H1 (cell line): ENCODE measurements around the gene ATP6V1F. TPM values are rescaled to one million over a fixed set of nuclear protein-coding genes. Genes with fewer than 3 reads are reported as not detected.

Experiments
- ASH2L ChIP-seq: fragments of 200-600, 300-600 bp; sonication (generic); IDR thresholded peaks from one replicate; pipeline ENCODE4 v1.7.1; 2017; ENCODE audit warnings: low read length
- ATF2 ChIP-seq: IDR thresholded peaks from 2 replicates; pipeline ENCODE4 v1.6.1; 2012; ENCODE audit warnings: low read length, inconsistent platforms
- ATF3 ChIP-seq: IDR thresholded peaks from 2 replicates; pipeline ENCODE4 v1.6.1; 2011; ENCODE audit warnings: low read depth, mild to moderate bottlenecking, low read length; ENCODE audit not compliant: insufficient read depth
- RXRA ChIP-seq: IDR thresholded peaks from 2 replicates; pipeline ENCODE4 v1.6.1; 2011; ENCODE audit warnings: low read depth, mild to moderate bottlenecking, low read length, moderate library complexity; ENCODE audit not compliant: insufficient read depth
- SP1 ChIP-seq: IDR thresholded peaks from 2 replicates; pipeline ENCODE4 v1.6.1; 2011; ENCODE audit warnings: low read depth, low read length
- SRF ChIP-seq: IDR thresholded peaks from 2 replicates; pipeline ENCODE4 v1.6.1; 2011; ENCODE audit warnings: mild to moderate bottlenecking, low read depth, low read length, moderate library complexity
- polyA plus RNA-seq, 7 experiments: library from polyadenylated mRNA; depleted of rRNA in 3 of 7; stranded (reverse) in 5 of 7; unstranded in 2 of 7; fragments of >200 nt in 5 of 7; fragments of 200-250 nt in 2 of 7; gene quantifications; 1 replicate in 5 of 7; 2 replicates in 1 of 7; 4 replicates in 1 of 7; pipeline versions ENCODE4 v1.2.1 to v1.2.3, GENCODE V29; 2011 to 2013; ENCODE audit warnings: missing spikeins in 2 of 7, mixed read lengths in 2 of 7
- total RNA-seq: library from RNA; stranded (reverse); fragmentation: NEBNext Ultra II Directional; extraction: Animal tissue kit (Norgen Biotek cat#: 25700); gene quantifications from 2 replicates; pipeline ENCODE4 v1.2.1, GENCODE V29; 2021
- TF ChIP-seq, protein P1 (sequence below): fragments of 300-600 bp; sonication (generic); IDR thresholded peaks from 2 replicates; pipeline ENCODE4 v1.7.1; 2012; ENCODE audit warnings: low read length, moderate library complexity, mild to moderate bottlenecking, inconsistent platforms; ENCODE audit not compliant: insufficient replicate concordance

ATP6V1F gene
- total and polyA plus RNA-seq, 2 of the 8 experiments (the other 6 are each of a cell fraction or from before 2014, with no cell fraction given) = 104 to 318 TPM

DNA sequence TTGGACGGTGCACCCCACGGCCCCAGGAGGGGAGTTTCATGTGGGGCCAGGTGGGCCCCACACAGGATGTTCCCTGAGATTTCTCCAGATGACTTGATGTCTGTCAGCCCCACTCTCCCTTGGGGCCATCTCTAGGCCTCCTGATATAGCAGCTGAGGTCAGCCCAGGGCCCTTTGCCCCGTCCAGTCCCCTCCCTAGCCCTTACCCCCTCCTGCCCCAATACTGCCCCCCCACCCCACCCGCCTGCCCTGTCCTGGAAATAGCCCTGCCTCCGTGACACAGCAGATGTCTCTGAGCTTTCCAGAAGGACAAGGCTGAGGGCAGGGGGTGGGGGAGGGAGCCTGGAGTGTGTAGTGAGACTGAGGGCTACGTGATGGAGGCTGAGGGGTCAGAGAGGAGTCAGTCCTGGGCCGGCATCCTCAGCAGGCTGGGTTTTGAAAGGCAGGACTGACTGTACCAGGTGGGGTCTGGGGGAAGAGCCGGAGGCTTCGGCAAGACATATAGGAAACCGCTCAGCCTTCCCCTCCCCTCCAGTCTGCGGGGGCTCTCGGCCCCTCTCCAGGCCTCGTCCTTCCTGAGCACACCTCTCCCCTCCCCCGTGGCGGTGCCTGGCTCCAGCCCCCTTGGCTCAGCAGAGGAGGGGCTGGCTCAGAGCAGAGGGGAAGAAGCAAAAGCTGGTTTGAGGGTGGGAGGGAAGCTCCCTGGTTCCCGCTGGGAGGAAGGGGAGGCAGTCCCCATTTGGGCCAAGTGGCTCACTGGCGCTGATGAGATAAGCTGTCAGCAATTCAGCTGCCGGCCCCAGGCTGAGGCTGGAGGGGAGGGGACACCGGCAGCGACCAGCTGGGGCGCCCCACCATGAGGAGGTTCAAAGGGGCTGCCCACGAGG is 30.4 kb upstream of the ATP6V1F start (continued):
- TF ChIP-seq, protein P1, sequence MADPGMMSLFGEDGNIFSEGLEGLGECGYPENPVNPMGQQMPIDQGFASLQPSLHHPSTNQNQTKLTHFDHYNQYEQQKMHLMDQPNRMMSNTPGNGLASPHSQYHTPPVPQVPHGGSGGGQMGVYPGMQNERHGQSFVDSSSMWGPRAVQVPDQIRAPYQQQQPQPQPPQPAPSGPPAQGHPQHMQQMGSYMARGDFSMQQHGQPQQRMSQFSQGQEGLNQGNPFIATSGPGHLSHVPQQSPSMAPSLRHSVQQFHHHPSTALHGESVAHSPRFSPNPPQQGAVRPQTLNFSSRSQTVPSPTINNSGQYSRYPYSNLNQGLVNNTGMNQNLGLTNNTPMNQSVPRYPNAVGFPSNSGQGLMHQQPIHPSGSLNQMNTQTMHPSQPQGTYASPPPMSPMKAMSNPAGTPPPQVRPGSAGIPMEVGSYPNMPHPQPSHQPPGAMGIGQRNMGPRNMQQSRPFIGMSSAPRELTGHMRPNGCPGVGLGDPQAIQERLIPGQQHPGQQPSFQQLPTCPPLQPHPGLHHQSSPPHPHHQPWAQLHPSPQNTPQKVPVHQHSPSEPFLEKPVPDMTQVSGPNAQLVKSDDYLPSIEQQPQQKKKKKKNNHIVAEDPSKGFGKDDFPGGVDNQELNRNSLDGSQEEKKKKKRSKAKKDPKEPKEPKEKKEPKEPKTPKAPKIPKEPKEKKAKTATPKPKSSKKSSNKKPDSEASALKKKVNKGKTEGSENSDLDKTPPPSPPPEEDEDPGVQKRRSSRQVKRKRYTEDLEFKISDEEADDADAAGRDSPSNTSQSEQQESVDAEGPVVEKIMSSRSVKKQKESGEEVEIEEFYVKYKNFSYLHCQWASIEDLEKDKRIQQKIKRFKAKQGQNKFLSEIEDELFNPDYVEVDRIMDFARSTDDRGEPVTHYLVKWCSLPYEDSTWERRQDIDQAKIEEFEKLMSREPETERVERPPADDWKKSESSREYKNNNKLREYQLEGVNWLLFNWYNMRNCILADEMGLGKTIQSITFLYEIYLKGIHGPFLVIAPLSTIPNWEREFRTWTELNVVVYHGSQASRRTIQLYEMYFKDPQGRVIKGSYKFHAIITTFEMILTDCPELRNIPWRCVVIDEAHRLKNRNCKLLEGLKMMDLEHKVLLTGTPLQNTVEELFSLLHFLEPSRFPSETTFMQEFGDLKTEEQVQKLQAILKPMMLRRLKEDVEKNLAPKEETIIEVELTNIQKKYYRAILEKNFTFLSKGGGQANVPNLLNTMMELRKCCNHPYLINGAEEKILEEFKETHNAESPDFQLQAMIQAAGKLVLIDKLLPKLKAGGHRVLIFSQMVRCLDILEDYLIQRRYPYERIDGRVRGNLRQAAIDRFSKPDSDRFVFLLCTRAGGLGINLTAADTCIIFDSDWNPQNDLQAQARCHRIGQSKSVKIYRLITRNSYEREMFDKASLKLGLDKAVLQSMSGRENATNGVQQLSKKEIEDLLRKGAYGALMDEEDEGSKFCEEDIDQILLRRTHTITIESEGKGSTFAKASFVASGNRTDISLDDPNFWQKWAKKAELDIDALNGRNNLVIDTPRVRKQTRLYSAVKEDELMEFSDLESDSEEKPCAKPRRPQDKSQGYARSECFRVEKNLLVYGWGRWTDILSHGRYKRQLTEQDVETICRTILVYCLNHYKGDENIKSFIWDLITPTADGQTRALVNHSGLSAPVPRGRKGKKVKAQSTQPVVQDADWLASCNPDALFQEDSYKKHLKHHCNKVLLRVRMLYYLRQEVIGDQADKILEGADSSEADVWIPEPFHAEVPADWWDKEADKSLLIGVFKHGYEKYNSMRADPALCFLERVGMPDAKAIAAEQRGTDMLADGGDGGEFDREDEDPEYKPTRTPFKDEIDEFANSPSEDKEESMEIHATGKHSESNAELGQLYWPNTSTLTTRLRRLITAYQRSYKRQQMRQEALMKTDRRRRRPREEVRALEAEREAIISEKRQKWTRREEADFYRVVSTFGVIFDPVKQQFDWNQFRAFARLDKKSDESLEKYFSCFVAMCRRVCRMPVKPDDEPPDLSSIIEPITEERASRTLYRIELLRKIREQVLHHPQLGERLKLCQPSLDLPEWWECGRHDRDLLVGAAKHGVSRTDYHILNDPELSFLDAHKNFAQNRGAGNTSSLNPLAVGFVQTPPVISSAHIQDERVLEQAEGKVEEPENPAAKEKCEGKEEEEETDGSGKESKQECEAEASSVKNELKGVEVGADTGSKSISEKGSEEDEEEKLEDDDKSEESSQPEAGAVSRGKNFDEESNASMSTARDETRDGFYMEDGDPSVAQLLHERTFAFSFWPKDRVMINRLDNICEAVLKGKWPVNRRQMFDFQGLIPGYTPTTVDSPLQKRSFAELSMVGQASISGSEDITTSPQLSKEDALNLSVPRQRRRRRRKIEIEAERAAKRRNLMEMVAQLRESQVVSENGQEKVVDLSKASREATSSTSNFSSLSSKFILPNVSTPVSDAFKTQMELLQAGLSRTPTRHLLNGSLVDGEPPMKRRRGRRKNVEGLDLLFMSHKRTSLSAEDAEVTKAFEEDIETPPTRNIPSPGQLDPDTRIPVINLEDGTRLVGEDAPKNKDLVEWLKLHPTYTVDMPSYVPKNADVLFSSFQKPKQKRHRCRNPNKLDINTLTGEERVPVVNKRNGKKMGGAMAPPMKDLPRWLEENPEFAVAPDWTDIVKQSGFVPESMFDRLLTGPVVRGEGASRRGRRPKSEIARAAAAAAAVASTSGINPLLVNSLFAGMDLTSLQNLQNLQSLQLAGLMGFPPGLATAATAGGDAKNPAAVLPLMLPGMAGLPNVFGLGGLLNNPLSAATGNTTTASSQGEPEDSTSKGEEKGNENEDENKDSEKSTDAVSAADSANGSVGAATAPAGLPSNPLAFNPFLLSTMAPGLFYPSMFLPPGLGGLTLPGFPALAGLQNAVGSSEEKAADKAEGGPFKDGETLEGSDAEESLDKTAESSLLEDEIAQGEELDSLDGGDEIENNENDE = no peak
- TF ChIP-seq ATF3 (no peak), SP1 (peak; percentile 13), ATF2 (no peak), RXRA (no peak), ASH2L (peak; percentile 41), SRF (no peak)
